GM19467 (cell line): ENCODE data around the gene NSUN4.
"Not testable (repeated sequence)": the region's sequence is repeated elsewhere in the genome, so short reads cannot be mapped to it uniquely, and the experiment has no call there.

ENCODE experiments used
- ATAC-seq: cut with Tn5 transposase; IDR thresholded peaks from one replicate; pipeline ENCODE4 v1.9.1; 2021; ENCODE audit warnings: mild to moderate bottlenecking, moderate library complexity; ENCODE audit not compliant: unreplicated experiment

The NSUN4 gene

DNA sequence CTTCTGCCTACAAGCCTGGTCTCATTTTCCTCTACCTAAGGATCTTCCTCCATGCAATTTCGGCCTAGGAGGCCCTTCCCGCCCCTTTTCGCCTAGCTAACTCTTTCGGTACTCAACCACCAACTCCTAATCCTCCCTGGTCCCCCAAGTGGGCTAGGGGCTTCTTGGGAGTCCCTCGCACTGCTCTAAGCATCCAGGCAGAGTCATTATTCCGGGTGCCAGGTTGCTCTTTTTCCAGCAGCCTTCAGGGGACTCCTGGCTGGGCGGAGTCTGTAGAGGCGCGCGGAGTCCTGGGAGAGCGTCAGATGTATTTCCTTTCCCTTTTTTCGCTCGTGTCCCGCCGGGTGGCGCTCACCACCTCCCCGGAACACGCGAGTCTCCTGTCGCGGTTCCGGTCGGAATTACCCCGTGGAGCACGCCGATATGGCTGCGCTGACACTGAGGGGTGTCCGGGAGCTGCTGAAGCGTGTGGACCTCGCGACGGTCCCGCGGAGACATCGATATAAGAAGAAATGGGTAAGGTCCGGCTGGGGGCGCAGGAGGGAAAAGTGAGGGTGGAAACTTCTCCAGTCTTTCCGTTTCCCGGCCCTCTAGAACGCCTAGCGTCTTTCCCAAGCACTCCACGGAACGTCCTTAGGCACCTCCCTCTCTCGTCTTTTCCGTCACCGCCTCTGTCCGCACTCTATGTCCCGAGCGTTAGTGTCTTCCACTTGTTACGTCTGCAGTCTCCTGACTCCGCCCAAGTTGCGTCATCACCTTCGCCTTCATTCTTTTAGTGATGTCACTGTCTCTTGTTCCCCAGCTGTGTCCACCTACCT is at the start of gene NSUN4:
TSS of gene NSUN4 (plus strand) at position 404 of the 818 bp plus-strand sequence. CDS start at position 424, 20 bp downstream.
- ATAC-seq = peak; percentile 50

DNA sequence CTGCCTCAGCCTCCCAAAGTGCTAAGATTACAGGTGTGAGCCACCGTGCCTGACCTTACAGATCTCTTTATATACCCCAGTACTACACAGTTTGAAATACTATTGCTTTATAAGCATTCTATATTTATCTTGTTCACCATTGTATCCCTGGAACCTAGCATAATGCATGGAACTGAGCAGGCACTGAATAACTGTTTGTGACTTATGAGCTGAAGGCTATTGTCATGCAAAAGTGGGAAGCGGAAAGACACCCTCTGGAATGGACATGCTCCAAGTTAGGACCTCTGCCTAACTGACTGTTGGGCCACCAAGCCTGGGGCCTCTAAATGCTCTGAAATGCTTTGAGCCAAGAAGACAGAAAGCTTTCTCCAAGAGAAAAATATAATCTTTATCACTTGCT is 45.3 kb upstream of the NSUN4 start:
- ATAC-seq = no peak

DNA sequence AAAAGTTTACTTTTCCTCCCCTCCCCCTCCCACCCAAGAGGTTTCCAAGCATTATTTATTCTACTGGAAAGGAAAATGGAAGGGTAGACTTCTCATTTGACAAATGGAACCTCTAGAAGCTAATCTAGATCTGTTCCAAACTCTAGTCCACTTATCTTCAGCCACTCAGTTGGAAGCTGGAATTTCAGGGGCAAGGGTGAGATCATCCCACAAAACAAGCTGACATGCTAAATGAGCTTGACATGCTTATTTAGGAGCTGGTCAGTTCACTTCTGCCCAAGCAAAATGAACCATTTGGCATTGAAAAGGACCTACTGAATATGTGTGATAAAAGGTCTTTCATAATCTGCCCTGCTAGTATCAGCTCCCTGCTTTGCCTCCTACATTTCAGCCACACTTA is 42.2 kb upstream of the NSUN4 start:
- no peak for ATAC-seq

DNA sequence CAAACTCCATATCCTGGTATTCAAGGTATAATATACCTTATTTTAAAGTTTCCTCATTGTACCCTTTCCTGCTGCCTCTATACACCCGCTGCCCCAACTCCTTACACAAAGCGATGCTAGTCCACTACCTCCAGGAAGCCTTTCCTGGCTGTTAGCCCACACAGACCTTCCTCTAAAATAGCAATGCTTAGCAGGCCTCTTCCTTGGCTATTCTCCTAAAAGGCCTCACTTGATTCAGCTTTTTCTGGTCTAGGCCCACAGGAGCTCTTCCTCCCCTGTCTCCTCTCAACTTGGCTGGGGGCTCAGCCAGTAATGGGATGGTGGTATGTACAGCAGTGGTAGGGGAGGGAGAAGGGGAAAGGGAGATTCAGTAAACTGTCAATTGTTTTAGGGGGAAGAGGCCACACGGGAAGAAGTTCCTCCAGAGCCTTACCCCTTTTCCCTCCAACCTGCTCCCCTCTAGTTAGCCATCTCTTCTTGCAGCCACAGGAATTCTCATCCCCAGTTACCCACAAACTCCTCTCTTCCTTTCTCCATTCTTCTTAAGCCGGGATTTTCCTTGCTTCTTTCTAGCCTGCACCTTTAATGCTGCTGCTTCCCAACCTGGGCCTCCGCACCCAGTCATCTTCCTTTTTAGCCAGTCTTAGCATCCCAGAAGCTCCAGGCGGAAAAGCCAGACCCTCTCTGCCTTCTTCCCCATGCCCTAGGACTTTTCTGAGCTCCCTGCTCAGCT is 39.8 kb upstream of the NSUN4 start:
- no peak for ATAC-seq

DNA sequence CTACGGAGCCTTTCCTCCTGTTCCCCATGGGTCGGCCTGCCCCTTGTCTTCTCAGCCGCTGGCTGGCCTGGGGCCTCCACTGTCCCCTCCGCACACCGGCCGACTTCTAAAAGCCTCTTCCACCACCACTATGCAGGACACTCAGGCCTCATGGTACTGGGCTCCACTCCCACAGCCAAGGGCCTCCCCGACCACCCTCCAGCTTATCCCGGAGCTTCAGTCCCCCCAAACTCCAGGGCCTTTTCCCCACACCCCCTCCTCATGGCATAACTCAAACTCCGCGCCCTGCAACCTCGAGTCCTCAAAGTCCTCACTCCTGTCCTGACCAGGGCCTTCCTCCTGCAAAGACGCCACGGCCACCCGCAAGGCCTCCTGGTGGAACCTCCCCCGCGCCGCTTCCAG is 39.2 kb upstream of the NSUN4 start:
- no peak for ATAC-seq

DNA sequence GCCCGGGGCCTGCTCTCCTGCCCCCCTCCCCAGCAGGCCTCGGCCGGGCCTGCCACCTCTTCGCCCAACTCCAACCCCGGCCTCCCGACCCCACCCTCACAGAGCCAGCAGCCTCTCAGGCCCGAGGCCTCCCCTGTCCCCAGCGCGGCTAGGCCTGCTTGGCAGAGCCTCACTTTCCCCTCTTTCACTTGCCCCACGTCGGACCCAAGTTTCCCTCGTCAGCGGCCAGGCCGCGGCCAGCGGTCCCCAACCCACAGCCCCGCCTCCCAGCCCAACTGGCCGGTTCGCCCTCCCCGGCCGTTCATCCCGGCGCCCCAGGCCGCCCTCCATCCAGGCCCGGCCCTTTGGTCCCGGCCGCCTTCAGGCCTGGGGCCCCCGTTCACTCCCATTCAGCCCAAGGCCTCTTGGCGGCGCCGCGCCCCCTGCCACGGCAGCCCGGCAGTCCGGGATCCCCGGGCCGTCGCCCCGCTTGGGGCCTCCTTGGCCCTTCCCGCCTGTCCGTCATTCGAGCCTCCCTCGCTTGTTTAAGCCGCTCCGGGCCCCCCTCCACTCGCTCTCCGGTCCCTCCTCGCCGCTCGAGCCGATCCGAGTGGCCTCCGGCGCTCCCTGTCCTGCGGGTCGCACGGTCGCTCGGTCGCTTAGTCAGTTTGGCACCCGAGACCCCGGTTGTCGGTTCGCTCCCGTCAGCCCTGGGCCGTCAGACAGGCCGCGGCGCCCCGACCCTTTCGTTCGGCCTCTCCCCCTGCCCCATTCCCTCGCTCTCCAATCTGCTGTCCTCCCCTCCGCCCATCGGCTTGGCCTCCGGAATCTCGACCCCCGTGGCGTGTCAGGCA is 38.6 kb upstream of the NSUN4 start:
- peak; percentile 29 for ATAC-seq

- peak; percentile 6 for ATAC-seq
Observed at GRCh38 chr1:46302641-46303037, 38.0 kb upstream of the NSUN4 start.

DNA sequence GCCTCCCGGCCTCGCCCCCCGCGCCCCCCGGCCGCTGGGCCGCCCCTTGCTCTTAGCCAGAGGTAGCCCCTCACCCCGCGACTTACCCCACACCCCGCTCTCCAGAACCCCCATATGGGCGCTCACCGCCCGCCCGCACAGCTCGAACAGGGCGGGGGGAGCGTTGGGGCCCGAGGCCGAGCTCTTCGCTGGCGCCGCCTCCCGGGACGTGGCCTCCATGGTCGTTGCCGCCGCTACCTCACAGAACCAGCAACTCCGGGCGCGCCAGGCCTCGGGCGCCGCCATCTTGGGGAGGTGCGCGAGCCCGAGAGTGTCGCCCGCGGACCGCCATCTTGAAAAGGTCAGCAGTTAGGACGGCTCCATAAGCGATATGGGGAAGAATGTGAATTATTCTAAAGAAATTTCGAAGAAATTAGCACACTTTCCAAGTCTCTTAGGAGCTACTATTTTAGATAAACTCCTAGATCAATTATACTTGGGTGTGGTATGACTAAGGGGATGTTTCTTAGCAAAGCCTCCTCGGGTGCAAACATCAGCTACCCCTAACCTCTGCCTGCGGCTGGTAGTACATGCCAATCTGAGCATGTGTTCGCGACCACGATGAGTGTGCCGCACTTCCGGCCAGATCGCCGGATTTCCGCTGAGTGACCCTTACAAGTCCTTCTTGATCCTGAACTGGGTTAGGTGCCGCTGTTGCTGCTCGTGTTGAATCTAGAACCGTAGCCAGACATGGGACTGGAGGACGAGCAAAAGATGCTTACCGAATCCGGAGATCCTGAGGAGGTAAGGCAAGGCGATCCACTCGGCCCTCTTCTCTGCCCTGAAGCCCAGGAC is 37.4 kb upstream of the NSUN4 start, which contains the start of the genes LRRC41 and UQCRH:
TSS of gene LRRC41 (minus strand) at position 579 of the 834 bp plus-strand sequence. CDS start at position 285, 294 bp downstream.
TSS of gene UQCRH (plus strand) at position 661 of the 834 bp plus-strand sequence. CDS start at position 730, 69 bp downstream.
- ATAC-seq = peak; percentile 69

GRCh38 chr1:46303872-46304326 is 36.7 kb upstream of the NSUN4 start:
- no peak for ATAC-seq

- no peak for ATAC-seq
Observed at GRCh38 chr1:46306159-46306530, 34.5 kb upstream of the NSUN4 start.

GRCh38 chr1:46309401-46310159 is 31.0 kb upstream of the NSUN4 start:
- no peak for ATAC-seq

DNA sequence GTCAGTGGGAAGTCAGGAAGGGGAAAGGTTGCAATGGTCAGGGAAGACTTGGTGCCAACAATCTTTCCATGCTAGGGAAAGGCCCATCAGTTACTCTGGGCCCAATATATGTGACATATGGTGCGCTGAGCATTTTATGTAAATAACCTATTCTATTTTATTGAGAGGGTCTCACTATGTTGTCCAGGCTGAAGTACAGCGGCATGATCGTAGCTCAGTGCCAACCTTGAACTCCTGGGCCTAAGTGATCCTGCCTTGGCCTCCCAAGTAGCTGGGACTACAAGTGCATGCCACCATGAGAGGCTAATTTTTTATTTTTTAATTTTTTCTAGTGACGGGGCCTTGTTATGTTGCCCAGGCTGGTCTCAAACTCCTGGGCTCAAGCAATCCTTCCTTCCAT is 30.3 kb upstream of the NSUN4 start:
- no peak for ATAC-seq

- no peak for ATAC-seq
Observed at GRCh38 chr1:46315669-46316403, 24.8 kb upstream of the NSUN4 start.

DNA sequence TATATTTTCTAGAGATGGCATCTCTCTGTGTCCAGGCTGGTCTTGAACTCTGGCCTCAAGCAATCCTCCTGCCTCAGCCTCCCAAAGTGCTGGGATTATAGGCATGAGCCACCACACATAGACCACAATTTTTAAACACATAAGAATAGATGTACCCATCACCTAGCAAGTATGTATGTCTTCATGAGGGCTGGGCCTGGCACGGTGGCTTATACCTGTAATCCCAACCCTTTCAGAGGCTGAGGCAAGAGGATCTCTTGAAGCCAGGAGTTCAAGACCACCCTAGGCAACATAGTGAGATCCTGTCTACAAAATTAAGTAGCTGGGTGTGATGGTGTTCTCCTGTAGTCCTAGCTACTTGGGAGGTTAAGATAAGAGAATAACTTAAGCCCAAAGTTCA is 23.3 kb upstream of the NSUN4 start:
- no peak for ATAC-seq

DNA sequence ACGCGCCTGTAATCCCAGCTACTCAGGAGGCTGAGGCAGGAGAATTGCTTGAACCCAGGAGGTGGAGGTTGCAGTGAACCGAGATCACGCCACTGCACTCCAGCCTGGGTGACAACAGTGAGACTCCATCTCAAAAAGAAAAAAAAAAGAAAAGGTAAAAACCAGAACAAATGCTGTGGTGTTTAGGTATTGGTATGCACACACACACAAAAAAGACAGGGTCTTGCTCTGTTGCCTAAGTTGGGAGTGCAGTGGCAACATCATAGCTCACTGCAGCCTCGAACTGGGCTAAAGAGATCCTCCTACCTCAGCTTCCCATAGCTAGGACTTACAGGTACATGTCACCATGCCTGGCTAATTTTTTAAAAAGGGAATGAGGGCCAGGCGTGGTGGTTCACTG is 21.3 kb upstream of the NSUN4 start:
- ATAC-seq = not testable (repeated sequence)

DNA sequence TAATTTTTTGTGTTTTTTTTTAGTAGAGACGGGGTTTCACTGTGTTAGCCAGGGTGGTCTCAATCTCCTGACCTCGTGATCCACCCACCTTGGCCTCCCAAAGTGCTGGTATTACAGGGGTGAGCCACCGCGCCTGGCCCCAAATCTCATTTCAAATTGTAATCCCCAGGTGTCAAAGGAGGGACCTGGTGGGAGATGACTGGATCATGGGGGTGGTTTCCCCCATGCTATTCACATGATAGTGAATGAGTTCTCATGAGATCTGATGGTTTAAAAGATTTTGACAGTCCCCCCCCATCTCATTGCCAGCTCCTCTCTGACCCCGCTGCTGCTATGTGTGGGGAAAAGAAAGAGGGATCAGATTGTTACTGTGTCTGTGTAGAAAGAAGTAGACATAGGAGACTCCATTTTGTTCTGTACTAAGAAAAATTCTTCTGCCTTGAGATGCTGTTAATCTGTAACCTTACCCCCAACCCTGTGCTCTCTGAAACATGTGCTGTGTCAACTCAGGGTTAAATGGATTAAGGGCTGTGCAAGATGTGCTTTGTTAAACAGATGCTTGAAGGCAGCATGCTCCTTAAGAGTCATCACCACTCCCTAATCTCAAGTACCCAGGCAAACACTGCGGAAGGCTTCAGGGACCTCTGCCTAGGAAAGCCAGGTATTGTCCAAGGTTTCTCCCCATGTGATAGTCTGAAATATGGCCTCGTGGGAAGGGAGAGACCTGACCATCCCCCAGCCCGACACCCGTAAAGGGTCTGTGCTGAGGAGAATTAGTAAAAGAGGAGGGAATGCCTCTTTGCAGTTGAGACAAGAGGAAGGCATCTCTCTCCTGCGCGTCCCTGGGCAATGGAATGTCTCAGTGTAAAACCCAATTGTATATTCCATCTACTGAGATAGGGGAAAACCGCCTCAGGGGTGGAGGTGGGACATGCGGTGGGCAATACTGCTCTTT is 20.4 kb upstream of the NSUN4 start:
- ATAC-seq = not testable (repeated sequence)

DNA sequence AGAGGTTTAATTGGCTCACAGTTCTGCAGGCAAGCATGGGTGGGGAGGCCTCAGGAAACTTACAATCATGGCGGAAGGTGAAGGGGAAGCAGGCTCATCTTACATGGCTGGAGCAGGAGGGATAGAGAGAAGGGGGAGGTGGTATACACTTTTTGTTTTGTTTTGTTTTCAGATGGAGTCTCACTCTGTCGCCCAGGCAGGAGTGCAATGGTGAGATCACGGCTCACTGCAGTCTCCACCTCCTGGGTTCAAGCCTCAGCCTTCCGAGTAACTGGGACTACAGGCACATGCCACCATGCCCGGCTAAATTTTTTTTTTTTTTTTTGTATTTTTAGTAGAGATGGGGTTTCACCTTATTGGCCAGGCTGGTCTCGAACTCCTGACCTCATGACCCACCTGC is 18.4 kb upstream of the NSUN4 start:
- not testable (repeated sequence) for ATAC-seq
